ENCODE measurements around the gene S1PR2. TPM values are rescaled to one million over a fixed set of nuclear protein-coding genes. Genes with fewer than 3 reads are reported as not detected.

Gene S1PR2
- total and polyA plus RNA-seq, 2 donors (not counting 3 experiments of a cell fraction or from before 2014, with no cell fraction given): 0.70 to 1.0 TPM

- TF ChIP-seq POLR2AphosphoS5 (IDR thresholded peaks at IDR 0.05; ENCODE audit: insufficient read depth, low read depth, low read length): no peak
- TF ChIP-seq, protein P1, sequence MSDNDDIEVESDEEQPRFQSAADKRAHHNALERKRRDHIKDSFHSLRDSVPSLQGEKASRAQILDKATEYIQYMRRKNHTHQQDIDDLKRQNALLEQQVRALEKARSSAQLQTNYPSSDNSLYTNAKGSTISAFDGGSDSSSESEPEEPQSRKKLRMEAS (IDR thresholded peaks at IDR 0.05; ENCODE audit: insufficient read depth, insufficient read length): no peak
- TF ChIP-seq EZH2 (IDR thresholded peaks at IDR 0.05; ENCODE audit: borderline replicate concordance, low read depth, low read length, severe bottlenecking): no peak
- TF ChIP-seq POLR2A (IDR thresholded peaks at IDR 0.05; ENCODE audit: low read depth, low read length): no peak
- TF ChIP-seq GATA2 (IDR thresholded peaks at IDR 0.05; ENCODE audit: insufficient read depth, insufficient read length, low read depth, low read length): no peak
- TF ChIP-seq, protein P2, sequence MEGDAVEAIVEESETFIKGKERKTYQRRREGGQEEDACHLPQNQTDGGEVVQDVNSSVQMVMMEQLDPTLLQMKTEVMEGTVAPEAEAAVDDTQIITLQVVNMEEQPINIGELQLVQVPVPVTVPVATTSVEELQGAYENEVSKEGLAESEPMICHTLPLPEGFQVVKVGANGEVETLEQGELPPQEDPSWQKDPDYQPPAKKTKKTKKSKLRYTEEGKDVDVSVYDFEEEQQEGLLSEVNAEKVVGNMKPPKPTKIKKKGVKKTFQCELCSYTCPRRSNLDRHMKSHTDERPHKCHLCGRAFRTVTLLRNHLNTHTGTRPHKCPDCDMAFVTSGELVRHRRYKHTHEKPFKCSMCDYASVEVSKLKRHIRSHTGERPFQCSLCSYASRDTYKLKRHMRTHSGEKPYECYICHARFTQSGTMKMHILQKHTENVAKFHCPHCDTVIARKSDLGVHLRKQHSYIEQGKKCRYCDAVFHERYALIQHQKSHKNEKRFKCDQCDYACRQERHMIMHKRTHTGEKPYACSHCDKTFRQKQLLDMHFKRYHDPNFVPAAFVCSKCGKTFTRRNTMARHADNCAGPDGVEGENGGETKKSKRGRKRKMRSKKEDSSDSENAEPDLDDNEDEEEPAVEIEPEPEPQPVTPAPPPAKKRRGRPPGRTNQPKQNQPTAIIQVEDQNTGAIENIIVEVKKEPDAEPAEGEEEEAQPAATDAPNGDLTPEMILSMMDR (IDR thresholded peaks at IDR 0.05; ENCODE audit: extremely low read depth in 1 of 2, insufficient read depth in 1 of 2, low read depth in 1 of 2, low read length in 2 of 2): no peak
- no peak for TF ChIP-seq MYC (IDR thresholded peaks at IDR 0.05; ENCODE audit: low read depth, low read length)
- TF ChIP-seq JUN (IDR thresholded peaks at IDR 0.05; ENCODE audit: borderline replicate concordance, insufficient read depth, insufficient read length, low read depth): no peak
- no peak for TF ChIP-seq FOS (IDR thresholded peaks at IDR 0.05; ENCODE audit: borderline replicate concordance, insufficient read depth, low read length)
- H3K9me1 ChIP-seq (replicated peaks; ENCODE audit: control insufficient read depth, extremely low read depth, insufficient read depth, low read length): no peaks in the 10 kb centered on the region
- H3K79me2 ChIP-seq (ENCODE audit: control insufficient read depth, insufficient read depth, low read length): no peaks in the 10 kb centered on the region
- dilution Hi-C loops (cut with MboI; ENCODE audit: extremely low pct_ligation_motif_present, low sequenced_read_pairs) (no loop called here), intact Hi-C loops (cut with micrococcal nuclease) (no loop called here)
- H3K4me2 ChIP-seq (ENCODE audit: insufficient read depth, low read length): no peak overlapping the region
- ChIA-PET POLR2A (no interaction called here), CTCF (interaction anchor here (0.6 to 7.0 kb wide), 17 partner anchors 9 to 1114 kb away, joined by 3 to 48 read pairs (median 6); partner anchors contain the start of gene DNMT1)
- no peaks in the 10 kb centered on the region for H3K9me3 ChIP-seq (replicated peaks; ENCODE audit: control insufficient read depth, insufficient read depth, low read length)
- BruUV-seq (replicated peaks): no TSS peak
- no peak overlapping the region for H3K4me3 ChIP-seq (replicated peaks in 1 of 3; ENCODE audit: insufficient read depth in 1 of 3, low read depth in 1 of 3, low read length in 3 of 3)
- H3K4me1 ChIP-seq (ENCODE audit: control insufficient read depth, extremely low read depth, insufficient read depth, low read length): peaks cover 6% of the 10 kb centered on the region
- H2AFZ ChIP-seq (ENCODE audit: low read depth, low read length): no peak overlapping the region
- H3K27ac ChIP-seq (ENCODE audit: insufficient read depth, low read depth, low read length): no peak overlapping the region
- no peaks in the 10 kb centered on the region for H3K36me3 ChIP-seq (ENCODE audit: control insufficient read depth in 2 of 2, extremely low read depth in 1 of 2, insufficient read depth in 2 of 2, low read length in 2 of 2)
- no peaks in the 10 kb centered on the region for H4K20me1 ChIP-seq (replicated peaks; ENCODE audit: control insufficient read depth, extremely low read depth, insufficient read depth, low read length)
- FAIRE-seq (no peak), DNase-seq (ENCODE audit: low read depth, low spot score) (no peak)
- H3K9ac ChIP-seq (replicated peaks; ENCODE audit: extremely low read depth, insufficient read depth, low read length): no peak overlapping the region
- H3K27me3 ChIP-seq (ENCODE audit: control insufficient read depth in 2 of 2, insufficient read depth in 2 of 2, low read length in 2 of 2): no peaks in the 10 kb centered on the region
Measured at GRCh38 chr19:10228393-10228792, 2.7 kb downstream of the S1PR2 start.
